NT2/D1 (cell line): ENCODE results near the gene GAA.

ENCODE experiments used
- SUZ12 ChIP-seq: IDR thresholded peaks from 2 replicates; pipeline ENCODE4 v1.6.1; 2011; ENCODE audit not compliant: insufficient read length, insufficient read depth; ENCODE audit errors: extremely low read depth
- YY1 ChIP-seq: IDR thresholded peaks from 2 replicates; pipeline ENCODE4 v1.6.1; 2011; ENCODE audit not compliant: insufficient read length, insufficient read depth
- ZNF274 ChIP-seq: IDR thresholded peaks from 2 replicates; pipeline ENCODE4 v1.6.1; 2011; ENCODE audit warnings: mild to moderate bottlenecking, low read depth, low read length

GRCh38 chr17:80081596-80081995, 19.8 kb upstream of the GAA start:
- TF ChIP-seq SUZ12 (no peak), ZNF274 (no peak), YY1 (no peak)
